Dermis blood vessel endothelial cell (primary cell): ENCODE data around the gene ABCB9. TPM values are rescaled to one million over a fixed set of nuclear protein-coding genes. Genes with fewer than 3 reads are reported as not detected.
"Not testable (repeated sequence)": the region's sequence is repeated elsewhere in the genome, so short reads cannot be mapped to it uniquely, and the experiment has no call there.

Experiments
- DNase-seq: peaks from one replicate; pipeline ENCODE4 v3.0.0; 2010
- total RNA-seq: library from RNA; depleted of rRNA; stranded (reverse); fragments of >200 nt; gene quantifications from 2 replicates; pipeline ENCODE4 v1.2.3, GENCODE V29; 2014

ABCB9 gene
- 8.5 and 10.9 TPM in 2 replicates for total RNA-seq

DNA sequence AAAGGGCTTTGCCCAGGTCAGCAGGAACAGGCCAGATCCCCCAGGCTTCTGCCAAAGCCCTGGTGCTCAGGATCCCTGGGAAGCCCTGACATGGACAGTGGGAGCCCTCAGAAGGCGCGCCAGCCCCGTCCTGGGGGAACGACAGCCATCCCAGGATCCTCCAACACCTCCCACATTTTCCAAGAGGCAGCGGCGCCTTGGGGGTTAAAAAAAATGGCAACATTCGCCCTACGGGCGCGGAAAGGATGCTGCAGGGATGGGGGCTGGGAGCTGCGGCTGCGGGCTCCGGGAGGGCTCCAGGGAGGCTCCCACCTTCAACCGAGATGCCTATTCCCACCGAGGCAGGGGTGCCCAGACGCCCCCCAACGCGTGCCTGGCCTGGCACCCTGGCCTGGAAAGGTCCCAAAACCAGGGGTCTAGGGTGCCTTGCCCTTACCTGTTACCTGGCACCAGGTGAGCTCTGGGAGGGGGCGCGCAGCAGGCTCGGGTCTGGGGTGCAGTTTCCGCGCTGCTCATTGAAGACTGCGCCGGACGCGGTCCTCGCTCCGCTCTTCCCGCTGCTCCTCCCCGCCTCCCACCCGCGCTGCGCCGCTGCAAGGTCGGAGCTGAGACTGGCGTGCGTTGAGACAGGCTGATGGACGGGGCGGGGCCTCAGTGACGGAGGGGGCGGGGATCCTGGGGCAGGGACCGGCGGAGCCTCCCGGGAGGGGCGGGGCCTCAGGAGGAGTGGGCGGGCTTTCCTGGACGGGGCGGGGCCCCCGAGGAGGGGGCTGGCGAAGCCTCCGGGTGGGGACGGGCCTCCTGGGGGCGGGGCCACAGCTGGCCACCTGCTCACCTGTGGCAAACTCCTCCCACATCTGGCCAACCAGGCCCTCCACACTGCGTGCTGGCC, at the start of gene ABCB9:
Gene ABCB9 (minus strand): TSS at position 613 of the 892 bp plus-strand sequence. CDS start 6,228 bp downstream, outside the sequence.
- DNase-seq: peak; percentile 96

GRCh38 chr12:123014473-123014872, 48.2 kb upstream of the ABCB9 start:
- DNase-seq: not testable (repeated sequence)

- no peak for DNase-seq
Observed at GRCh38 chr12:123013185-123014095, 47.2 kb upstream of the ABCB9 start.

DNA sequence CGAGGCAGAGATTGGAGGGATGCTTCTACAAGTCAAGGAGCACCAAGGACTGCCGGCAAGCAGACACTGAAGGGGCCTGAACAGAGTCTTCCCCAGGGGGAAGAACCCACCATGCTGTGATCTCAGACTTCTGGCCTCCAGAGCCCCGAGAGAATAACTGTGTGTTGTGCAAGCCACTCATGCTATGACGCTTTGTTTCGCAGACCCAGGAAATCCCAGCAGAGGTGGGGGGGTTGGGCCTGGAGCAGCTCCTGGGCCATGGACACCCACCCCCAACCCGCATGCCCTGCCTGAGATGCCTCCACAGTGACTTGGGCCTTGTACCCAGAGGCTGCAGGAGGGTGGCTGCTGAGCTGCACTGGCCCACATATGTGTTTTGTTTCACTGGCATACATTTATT, 45.4 kb upstream of the ABCB9 start:
- DNase-seq: no peak

GRCh38 chr12:123010681-123011080, 44.4 kb upstream of the ABCB9 start:
- DNase-seq: no peak

- DNase-seq: no peak
Observed at GRCh38 chr12:123010110-123010509, 43.8 kb upstream of the ABCB9 start.

DNA sequence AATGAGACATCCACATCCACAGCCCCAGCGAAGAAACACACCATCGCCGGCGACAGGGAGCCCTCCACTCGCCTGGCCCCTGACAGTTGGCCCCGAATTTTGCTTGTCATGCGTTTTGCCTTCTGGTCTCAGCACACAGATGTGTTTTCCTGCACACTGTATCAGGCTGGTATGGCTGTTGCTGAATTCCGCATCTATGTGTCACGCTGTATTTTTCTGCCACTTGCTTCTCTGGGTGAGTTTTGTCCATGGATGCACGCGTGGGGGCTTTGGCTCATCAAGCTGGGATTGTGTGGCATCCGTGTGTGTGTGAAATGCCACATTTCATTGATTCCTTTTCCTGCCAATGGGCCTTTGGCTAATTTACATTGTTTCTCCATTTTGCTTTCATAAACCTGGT, 40.7 kb upstream of the ABCB9 start:
- no peak for DNase-seq

DNA sequence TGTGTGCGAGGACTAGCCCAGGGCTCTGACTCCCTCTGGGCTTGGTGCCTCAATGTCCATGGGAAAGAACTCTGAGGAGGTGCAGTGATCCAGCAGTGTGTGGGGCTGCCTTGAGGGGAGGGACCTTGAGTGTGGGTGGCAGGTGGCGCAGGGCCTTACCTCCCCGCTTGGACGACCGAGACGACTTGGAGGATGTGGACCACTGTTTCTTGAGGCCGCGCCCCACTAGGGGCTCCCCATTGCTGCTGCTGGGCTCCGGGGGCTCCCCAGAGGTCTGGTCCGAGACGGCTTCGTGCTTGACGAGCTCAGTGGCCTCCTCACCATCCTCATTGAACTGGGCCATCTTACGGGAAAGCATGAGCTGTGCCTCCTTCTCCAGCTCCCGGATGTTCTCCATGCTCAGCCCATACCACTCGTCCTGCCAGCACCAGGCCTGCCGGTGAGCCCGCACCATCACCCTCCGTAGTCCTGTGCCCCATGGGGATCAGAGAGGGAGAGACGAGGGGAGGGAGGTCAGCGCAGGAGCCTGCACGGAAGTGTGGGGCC, 38.9 kb upstream of the ABCB9 start:
- DNase-seq: no peak

- no peak for DNase-seq
Observed at GRCh38 chr12:123004287-123004686, 38.0 kb upstream of the ABCB9 start.

DNA sequence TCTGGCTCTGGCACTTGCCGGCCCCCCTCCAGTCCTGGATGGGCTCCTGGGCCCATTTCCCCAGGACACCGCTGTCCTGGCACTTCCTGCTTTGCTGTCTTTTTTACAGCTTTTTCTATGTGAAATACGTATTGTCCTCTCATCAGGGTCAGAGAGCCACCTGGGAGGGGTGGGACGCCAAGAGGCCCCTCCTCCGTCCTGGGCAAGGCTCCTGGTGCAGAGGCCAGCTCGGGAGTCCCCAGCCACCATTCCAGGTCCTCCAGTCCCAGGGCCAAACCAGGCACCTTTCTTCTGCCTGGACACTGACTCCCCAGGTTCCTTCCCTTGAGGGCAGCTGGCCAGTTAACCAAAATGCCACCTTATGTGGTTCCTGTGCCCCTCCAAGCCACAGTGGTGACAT, 37.0 kb upstream of the ABCB9 start:
- no peak for DNase-seq

- no peak for DNase-seq
Observed at GRCh38 chr12:123001464-123001863, 35.2 kb upstream of the ABCB9 start.

GRCh38 chr12:123000578-123000977, 34.3 kb upstream of the ABCB9 start:
- DNase-seq: no peak

DNA sequence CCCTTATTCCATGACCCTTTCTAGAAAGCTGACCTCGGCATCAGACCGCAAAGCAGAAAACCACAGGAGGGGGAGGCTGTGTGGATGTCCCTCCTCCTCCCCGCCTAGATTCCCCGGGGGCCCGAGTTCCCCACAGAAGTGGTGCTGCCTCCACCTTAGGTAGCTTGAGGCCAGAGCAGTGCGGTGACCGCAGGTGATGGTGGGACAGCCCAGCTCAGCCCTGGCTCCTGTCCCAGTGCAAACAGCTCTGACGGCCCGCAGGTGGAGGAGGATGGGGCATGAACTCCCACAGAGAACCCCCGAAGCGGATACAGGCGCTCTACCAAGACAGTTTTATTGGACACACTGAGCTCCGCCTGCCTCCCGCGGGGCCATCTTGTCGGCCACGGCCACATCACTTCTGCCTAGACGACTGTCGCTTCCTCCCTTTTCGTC, 33.7 kb upstream of the ABCB9 start:
- no peak for DNase-seq

DNA sequence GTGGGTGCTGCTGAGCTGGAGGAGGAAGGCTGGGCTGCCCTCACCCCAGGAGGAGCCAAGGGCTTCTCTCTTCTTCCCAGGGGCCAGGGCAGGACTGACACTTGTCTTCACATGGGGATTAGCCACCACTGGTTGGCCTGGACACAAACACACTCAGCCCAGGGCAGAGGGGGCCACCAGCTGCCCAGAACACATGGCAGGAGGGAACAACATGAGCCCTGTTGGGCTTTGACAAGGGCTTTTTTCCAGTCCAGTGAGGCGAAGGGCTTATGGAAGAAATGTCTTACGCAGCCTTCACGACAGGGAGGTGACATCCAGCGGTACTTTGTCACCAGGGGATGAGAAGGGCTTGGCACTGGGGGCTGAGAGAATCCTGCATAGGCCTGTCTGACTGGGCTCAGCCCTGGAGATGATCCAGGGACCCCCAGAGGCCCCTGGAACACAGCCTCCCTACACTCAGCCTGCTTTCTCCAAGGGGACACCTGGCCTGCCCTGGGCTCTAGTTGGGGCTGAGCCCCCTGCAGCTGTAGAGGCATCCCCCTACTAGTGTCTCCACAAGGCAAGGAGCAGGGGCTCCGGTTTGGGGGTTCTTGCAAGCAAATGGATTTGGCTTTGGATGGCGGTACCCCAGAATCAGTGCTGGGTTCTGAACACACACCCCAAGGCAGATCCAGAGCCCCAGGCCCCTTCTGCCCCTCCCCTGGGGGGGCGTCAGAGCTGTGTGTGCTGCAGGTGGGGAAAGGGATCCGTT, 33.1 kb upstream of the ABCB9 start:
- no peak for DNase-seq

DNA sequence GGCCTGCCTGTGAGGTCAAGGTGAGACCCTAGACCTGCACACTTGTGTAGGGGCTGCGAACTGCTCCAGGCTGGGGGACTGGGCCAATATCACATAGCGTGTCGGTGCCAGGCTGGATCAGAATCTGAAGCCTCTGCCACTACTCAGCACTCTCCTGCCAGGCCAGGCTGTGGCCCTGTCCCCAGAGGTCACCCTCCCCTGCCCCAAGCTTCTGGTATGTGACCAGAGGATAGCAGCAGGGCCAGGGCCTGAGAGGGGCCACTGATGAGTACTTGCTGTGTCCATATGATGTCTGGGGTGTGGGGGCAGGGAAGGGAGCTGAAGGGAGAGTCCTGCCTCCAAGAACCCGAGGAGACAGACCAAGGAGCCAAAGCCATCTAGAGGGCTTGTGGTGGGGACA, 32.1 kb upstream of the ABCB9 start:
- no peak for DNase-seq

- no peak for DNase-seq
Observed at GRCh38 chr12:122997343-122998250, 31.3 kb upstream of the ABCB9 start.

GRCh38 chr12:122996621-122997342, 30.5 kb upstream of the ABCB9 start:
- no peak for DNase-seq

DNA sequence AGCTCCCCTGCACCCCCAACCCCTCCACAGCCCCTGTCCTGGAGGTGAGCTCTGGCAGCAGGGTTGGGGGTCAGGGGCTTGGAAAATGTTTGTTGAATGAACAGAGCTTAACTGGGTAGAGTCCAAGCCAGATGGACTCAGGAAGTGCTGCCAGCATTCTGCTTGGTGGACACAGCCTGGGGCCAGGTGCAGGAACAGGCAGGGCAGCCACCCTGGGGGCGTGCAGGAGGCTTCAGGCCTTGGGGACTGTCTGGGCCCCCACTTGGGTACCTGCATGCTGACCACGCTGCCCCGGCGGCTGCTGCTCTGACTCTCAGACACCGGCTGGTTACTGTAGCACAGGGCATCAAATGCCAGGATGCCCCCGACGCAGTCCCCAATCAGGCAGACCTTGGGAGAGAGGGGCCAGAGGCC, 29.9 kb upstream of the ABCB9 start:
- DNase-seq: no peak

DNA sequence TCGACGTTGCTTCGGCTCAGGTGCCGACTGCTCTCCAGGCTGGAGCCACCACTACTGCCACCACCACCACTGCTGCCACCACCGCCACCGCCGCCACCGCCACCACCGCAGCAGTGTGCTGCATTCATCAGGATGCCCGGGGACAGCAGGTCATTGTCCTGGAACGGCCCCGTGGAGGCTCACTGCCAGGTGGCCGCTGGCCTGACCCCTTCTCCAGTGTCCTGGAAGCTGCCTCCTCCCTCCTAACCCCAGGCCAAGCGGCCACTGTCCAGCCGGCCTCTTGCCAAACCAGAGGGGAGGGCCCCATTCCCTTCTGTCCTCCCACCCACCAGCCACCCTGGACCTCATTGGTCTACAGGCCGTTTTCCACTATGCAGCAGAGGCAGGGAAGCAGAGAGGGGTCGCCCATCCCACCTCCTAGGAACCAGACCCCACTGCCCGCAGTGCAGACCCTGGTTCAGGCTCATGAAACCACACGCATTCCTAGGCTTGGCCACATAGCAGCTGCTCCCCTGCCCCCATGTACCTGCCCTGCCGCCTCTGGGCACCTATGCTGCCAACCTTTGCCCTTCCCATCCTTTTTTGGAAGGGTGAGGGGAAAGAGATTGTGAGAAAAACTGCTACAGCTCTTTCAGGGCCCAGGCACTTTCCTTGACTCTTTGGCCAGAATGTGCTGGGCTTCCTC, 29.4 kb upstream of the ABCB9 start:
- no peak for DNase-seq
